HEK293 (cell line): ENCODE data around the gene CAMTA2.

ENCODE experiments used
- HIC1 ChIP-seq: fragments of 450-650 bp; formaldehyde crosslinking; IDR thresholded peaks from 2 replicates; pipeline ENCODE4 v1.5.1; 2016; ENCODE audit warnings: missing biosample characterization, missing genetic modification characterization
- OVOL3 ChIP-seq: fragments of 450-650 bp; formaldehyde crosslinking; IDR thresholded peaks from 2 replicates; pipeline ENCODE4 v1.5.1; 2016; ENCODE audit warnings: missing biosample characterization, missing genetic modification characterization
- SP2 ChIP-seq: fragments of 450-650 bp; formaldehyde crosslinking; IDR thresholded peaks from 2 replicates; pipeline ENCODE4 v1.5.1; 2016; ENCODE audit warnings: missing biosample characterization, missing genetic modification characterization
- TSHZ1 ChIP-seq: fragments of 450-650 bp; formaldehyde crosslinking; IDR thresholded peaks from 2 replicates; pipeline ENCODE4 v1.5.1; 2016; ENCODE audit warnings: missing biosample characterization, missing genetic modification characterization, borderline replicate concordance
- ZBTB11 ChIP-seq: fragments of 450-650 bp; formaldehyde crosslinking; conservative IDR thresholded peaks from 2 replicates; pipeline ENCODE4 v1.5.1; 2016; ENCODE audit warnings: low read depth, missing biosample characterization, missing genetic modification characterization
- ZBTB6 ChIP-seq: fragments of 450-650 bp; formaldehyde crosslinking; IDR thresholded peaks from 2 replicates; pipeline ENCODE4 v1.5.1; 2017; ENCODE audit warnings: missing biosample characterization, missing genetic modification characterization
- ZBTB8A ChIP-seq: fragments of 450-650 bp; formaldehyde crosslinking; IDR thresholded peaks from 2 replicates; pipeline ENCODE4 v1.5.1; 2016; ENCODE audit warnings: missing biosample characterization, missing genetic modification characterization
- ZIC2 ChIP-seq: fragments of 450-650 bp; formaldehyde crosslinking; IDR thresholded peaks from 2 replicates; pipeline ENCODE4 v1.5.1; 2016; ENCODE audit warnings: missing biosample characterization, missing genetic modification characterization
- ZNF146 ChIP-seq: fragments of 450-650 bp; formaldehyde crosslinking; IDR thresholded peaks from 2 replicates; pipeline ENCODE4 v1.5.1; 2016; ENCODE audit warnings: missing biosample characterization, missing genetic modification characterization
- ZNF19 ChIP-seq: fragments of 450-650 bp; formaldehyde crosslinking; IDR thresholded peaks from 2 replicates; pipeline ENCODE4; 2016; ENCODE audit warnings: missing biosample characterization, missing genetic modification characterization, low read depth
- ZNF366 ChIP-seq: fragments of 450-650 bp; formaldehyde crosslinking; conservative IDR thresholded peaks from 2 replicates; pipeline ENCODE4 v1.5.1; 2016; ENCODE audit warnings: missing biosample characterization, missing genetic modification characterization
- ZNF37A ChIP-seq: fragments of 450-650 bp; IDR thresholded peaks from 2 replicates; pipeline ENCODE4 v1.5.1; 2018; ENCODE audit warnings: missing biosample characterization, missing genetic modification characterization
- ZNF391 ChIP-seq: fragments of 450-650 bp; formaldehyde crosslinking; IDR thresholded peaks from 2 replicates; pipeline ENCODE4 v1.5.1; 2016; ENCODE audit warnings: low read depth, missing biosample characterization, missing genetic modification characterization, borderline replicate concordance
- ZNF561 ChIP-seq: fragments of 450-650 bp; IDR thresholded peaks from 2 replicates; pipeline ENCODE4 v1.5.1; 2018; ENCODE audit warnings: missing biosample characterization, missing genetic modification characterization, borderline replicate concordance
- ZNF580 ChIP-seq: fragments of 450-650 bp; formaldehyde crosslinking; IDR thresholded peaks from 2 replicates; pipeline ENCODE4 v1.5.1; 2016; ENCODE audit warnings: missing biosample characterization, missing genetic modification characterization
- ZNF629 ChIP-seq: fragments of 450-650 bp; formaldehyde crosslinking; IDR thresholded peaks from 2 replicates; pipeline ENCODE4 v1.5.1; 2017; ENCODE audit warnings: missing biosample characterization, missing genetic modification characterization
- ZNF692 ChIP-seq: fragments of 450-650 bp; formaldehyde crosslinking; IDR thresholded peaks from 2 replicates; pipeline ENCODE4 v1.5.1; 2016; ENCODE audit warnings: missing biosample characterization, missing genetic modification characterization
- ZNF701 ChIP-seq: fragments of 450-650 bp; formaldehyde crosslinking; IDR thresholded peaks from 2 replicates; pipeline ENCODE4 v1.5.1; 2016; ENCODE audit warnings: missing biosample characterization, missing genetic modification characterization
- ZSCAN23 ChIP-seq: fragments of 450-650 bp; formaldehyde crosslinking; IDR thresholded peaks from 2 replicates; pipeline ENCODE4 v1.5.1; 2016; ENCODE audit warnings: missing biosample characterization, missing genetic modification characterization
- ZSCAN30 ChIP-seq: fragments of 450-650 bp; IDR thresholded peaks from 2 replicates; pipeline ENCODE4 v1.5.1; 2018; ENCODE audit warnings: missing biosample characterization, mild to moderate bottlenecking, missing genetic modification characterization, moderate library complexity
- ZSCAN5A ChIP-seq: fragments of 450-650 bp; formaldehyde crosslinking; IDR thresholded peaks from 2 replicates; pipeline ENCODE4 v1.5.1; 2016; ENCODE audit warnings: missing biosample characterization, missing genetic modification characterization

CAMTA2 gene

GRCh38 chr17:4939796-4940554 is 47.5 kb downstream of the CAMTA2 start, which contains the start of the genes RNF167 and SLC25A11 (continued):
- TF ChIP-seq ZSCAN5A (tag by site-specific recombination) (no peak), OVOL3 (tag by site-specific recombination) (no peak), ZBTB8A (peak; percentile 98), ZBTB6 (0 out of 2 replicates have a peak, but pooled peaks have one; percentile 68), ZNF19 (tag by site-specific recombination) (no peak), ZNF629 (tag by site-specific recombination) (peak; percentile 67), ZIC2 (tag by site-specific recombination) (no peak), ZNF37A (tag by site-specific recombination) (no peak), ZNF561 (tag by site-specific recombination) (peak; percentile 82; the same call in 1 of the 2 replicates), ZNF580 (peak; percentile 98), ZNF391 (tag by site-specific recombination) (no peak), TSHZ1 (tag by site-specific recombination) (no peak), HIC1 (tag by site-specific recombination) (no peak), ZSCAN30 (peak; percentile 80), ZNF146 (tag by site-specific recombination) (no peak), ZNF366 (peak; percentile 66), ZBTB11 (tag by site-specific recombination) (no peak), SP2 (tag by site-specific recombination) (peak; percentile 93), ZNF692 (tag by site-specific recombination) (no peak), ZNF701 (no peak), ZSCAN23 (tag by site-specific recombination) (0 out of 2 replicates have a peak, but pooled peaks have one; percentile 25)
